GM18909 (cell line): ENCODE data around the gene CORO1C.
"Not testable (repeated sequence)": the region's sequence is repeated elsewhere in the genome, so short reads cannot be mapped to it uniquely, and the experiment has no call there.

Source experiments
- ATAC-seq: cut with Tn5 transposase; IDR thresholded peaks from one replicate; pipeline ENCODE4 v1.9.1; 2021; ENCODE audit warnings: mild to moderate bottlenecking; ENCODE audit not compliant: unreplicated experiment, poor library complexity

The CORO1C gene

GRCh38 chr12:108679106-108679681, 52.1 kb downstream of the CORO1C start:
- no peak for ATAC-seq

- ATAC-seq = no peak
Measured at GRCh38 chr12:108678104-108678730, 53.1 kb downstream of the CORO1C start.

- no peak for ATAC-seq
Measured at GRCh38 chr12:108677381-108677780, 53.9 kb downstream of the CORO1C start.

GRCh38 chr12:108676707-108677106, 54.6 kb downstream of the CORO1C start:
- no peak for ATAC-seq

GRCh38 chr12:108675792-108676191, 55.5 kb downstream of the CORO1C start:
- ATAC-seq = no peak

- ATAC-seq = no peak
Measured at GRCh38 chr12:108672054-108672453, 59.3 kb downstream of the CORO1C start.

GRCh38 chr12:108671110-108671509, 60.2 kb downstream of the CORO1C start:
- no peak for ATAC-seq

GRCh38 chr12:108670066-108670631, 61.2 kb downstream of the CORO1C start:
- no peak for ATAC-seq

- ATAC-seq = no peak
Measured at GRCh38 chr12:108668542-108668941, 62.8 kb downstream of the CORO1C start.

GRCh38 chr12:108668063-108668462, 63.3 kb downstream of the CORO1C start:
- no peak for ATAC-seq

- ATAC-seq = no peak
Measured at GRCh38 chr12:108667349-108667748, 64.0 kb downstream of the CORO1C start.

- no peak for ATAC-seq
Measured at GRCh38 chr12:108666401-108666881, 64.9 kb downstream of the CORO1C start.

GRCh38 chr12:108665608-108666202, 65.6 kb downstream of the CORO1C start:
- ATAC-seq = no peak

GRCh38 chr12:108664338-108665258, 66.7 kb downstream of the CORO1C start:
- peak; percentile 77 for ATAC-seq

GRCh38 chr12:108663324-108664015, 67.8 kb downstream of the CORO1C start:
- no peak for ATAC-seq

GRCh38 chr12:108658115-108658514, 73.2 kb downstream of the CORO1C start:
- not testable (repeated sequence) for ATAC-seq

- no peak for ATAC-seq
Measured at GRCh38 chr12:108657130-108657745, 74.1 kb downstream of the CORO1C start.

- ATAC-seq = not testable (repeated sequence)
Measured at GRCh38 chr12:108656247-108656646, 75.1 kb downstream of the CORO1C start.

GRCh38 chr12:108655812-108656175, 75.5 kb downstream of the CORO1C start:
- not testable (repeated sequence) for ATAC-seq
